Superior temporal gyrus (tissue), 1 donor: Measurements from ENCODE around the gene RNMT.

Source experiments
- DNase-seq: peaks from one replicate; pipeline ENCODE4 v3.0.0-alpha.2; 2016; ENCODE audit errors: extremely low spot score

The RNMT gene

DNA sequence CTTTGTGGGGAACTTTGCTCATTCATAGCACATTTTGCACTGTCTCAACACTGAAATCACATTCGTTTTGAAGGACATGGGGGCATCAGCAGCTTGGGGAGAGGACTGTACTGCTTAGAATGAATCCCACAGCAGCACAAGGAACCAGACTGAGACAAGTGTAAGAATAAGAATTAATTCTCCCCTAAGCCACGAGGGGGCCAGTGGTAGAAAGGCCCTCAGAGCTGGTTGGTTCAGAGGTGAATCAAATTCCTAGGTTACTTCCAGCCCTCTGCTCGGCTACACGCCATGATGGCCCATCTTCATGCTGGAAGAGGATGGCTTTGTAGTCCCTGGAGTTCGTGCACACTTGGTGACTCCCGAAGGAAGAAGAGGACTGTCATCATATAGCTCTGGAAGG is 85.5 kb downstream of the RNMT start:
- DNase-seq: no peak

DNA sequence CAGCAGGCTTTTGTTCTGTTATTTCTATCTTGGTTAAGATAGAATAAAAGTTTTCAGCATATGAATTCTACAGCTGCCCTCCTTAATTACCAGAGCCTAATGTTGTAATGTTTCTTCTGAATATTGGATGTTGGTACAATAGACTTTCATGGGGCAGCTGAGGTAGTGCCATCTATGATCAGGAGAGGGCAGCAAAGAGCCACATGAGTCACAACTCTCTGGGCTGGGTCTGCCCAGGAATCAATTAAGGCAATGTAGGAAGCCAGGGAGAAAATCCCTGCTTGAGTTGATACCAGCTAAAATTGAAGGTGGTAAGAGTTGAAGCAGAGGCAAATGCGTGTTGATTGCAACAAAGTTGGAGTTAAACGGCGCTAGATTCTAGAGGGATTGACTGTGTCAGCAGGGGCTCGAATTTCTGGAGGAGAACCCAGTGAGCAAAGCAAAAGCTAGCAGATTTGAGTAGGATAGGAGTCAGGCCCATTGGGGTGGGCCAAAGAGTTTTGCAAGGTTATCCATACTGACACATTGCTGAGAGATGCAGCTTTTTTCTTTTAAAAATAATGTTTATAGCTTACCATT is 86.9 kb downstream of the RNMT start:
- DNase-seq: peak; percentile 86
